RWPE1 (cell line): ENCODE measurements around the gene SLC50A1.
"Not testable (repeated sequence)": the region's sequence is repeated elsewhere in the genome, so short reads cannot be mapped to it uniquely, and the experiment has no call there.

Source experiments
- CTCF ChIA-PET: fragments of 350-600 bp; sonication (Branson Sonifier 250); formaldehyde crosslinking; extraction: SDS; loops from one replicate; lab custom pipeline; 2021; lab: Yijun Ruan, JAX
- POLR2A ChIA-PET: fragments of 400-600 bp; formaldehyde crosslinking; extraction: SDS; loops from one replicate; lab custom pipeline; 2020; ENCODE audit warnings: antibody characterized with exemption; ENCODE audit not compliant: low non-redundant PET; lab: Yijun Ruan, JAX
- DNase-seq: peaks from one replicate; pipeline ENCODE4 v3.0.0; 2012; ENCODE audit warnings: low spot score
- H3K27ac ChIP-seq: fragments of 450-650 bp; 2 replicates; pipeline ENCODE4 v1.5.1; 2017
- TF ChIP-seq, protein P1 (sequence below): fragments of 450-650 bp; conservative IDR thresholded peaks from 2 replicates; pipeline ENCODE4 v1.5.1; 2017; ENCODE audit warnings: low read depth, mild to moderate bottlenecking

SLC50A1 gene

DNA sequence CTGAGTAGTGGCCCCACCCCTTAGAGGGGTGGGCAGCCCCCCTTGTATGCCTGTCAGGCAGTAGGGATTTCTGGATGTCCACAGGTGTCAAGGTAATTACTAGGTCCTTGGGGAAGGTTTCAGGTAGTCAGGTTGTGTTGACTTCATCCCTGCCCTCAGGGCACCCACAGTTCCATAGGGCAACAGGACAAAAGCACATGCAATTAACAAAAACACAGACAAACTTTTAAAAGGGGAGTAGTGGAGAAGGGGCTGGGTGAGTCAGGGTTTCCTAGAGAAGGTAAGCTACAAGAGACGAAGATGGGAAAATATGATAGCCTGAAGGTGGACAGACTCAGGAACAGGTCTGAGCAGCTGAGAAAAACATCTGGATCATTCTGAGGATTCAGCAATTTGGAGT is 23.3 kb downstream of the SLC50A1 start:
- CTCF ChIA-PET: no interaction called here
- TF ChIP-seq, protein P1, sequence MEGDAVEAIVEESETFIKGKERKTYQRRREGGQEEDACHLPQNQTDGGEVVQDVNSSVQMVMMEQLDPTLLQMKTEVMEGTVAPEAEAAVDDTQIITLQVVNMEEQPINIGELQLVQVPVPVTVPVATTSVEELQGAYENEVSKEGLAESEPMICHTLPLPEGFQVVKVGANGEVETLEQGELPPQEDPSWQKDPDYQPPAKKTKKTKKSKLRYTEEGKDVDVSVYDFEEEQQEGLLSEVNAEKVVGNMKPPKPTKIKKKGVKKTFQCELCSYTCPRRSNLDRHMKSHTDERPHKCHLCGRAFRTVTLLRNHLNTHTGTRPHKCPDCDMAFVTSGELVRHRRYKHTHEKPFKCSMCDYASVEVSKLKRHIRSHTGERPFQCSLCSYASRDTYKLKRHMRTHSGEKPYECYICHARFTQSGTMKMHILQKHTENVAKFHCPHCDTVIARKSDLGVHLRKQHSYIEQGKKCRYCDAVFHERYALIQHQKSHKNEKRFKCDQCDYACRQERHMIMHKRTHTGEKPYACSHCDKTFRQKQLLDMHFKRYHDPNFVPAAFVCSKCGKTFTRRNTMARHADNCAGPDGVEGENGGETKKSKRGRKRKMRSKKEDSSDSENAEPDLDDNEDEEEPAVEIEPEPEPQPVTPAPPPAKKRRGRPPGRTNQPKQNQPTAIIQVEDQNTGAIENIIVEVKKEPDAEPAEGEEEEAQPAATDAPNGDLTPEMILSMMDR: no peak
- POLR2A ChIA-PET: no interaction called here
- DNase-seq: no peak
- H3K27ac ChIP-seq: no peak overlapping the region

DNA sequence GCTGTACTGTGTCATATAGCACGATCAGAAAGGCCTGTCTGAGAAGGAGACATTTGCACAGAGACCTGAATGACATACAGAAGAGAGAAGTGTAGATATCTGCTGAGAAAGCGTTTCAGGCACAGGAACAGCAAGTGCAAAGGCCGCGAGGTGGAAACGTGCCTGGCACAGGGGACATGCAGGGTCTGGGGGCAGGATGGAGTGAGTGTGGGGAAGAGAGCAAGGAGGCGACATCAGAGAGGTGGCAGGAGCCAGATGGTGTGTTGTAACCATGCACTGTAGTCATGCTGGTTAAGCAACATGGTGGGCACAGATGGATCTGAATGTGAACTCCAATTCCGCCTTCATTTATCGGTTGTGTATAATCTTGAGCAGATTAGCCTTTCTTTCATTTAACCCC is 24.5 kb downstream of the SLC50A1 start:
- POLR2A ChIA-PET: no interaction called here
- CTCF ChIA-PET: interaction anchor here (0.6 kb wide), 1 partner anchor 33 kb away, joined by 5 read pairs; no protein-coding TSS in a partner anchor
- DNase-seq: no peak
- TF ChIP-seq, protein P1: no peak
- H3K27ac ChIP-seq: no peak overlapping the region

DNA sequence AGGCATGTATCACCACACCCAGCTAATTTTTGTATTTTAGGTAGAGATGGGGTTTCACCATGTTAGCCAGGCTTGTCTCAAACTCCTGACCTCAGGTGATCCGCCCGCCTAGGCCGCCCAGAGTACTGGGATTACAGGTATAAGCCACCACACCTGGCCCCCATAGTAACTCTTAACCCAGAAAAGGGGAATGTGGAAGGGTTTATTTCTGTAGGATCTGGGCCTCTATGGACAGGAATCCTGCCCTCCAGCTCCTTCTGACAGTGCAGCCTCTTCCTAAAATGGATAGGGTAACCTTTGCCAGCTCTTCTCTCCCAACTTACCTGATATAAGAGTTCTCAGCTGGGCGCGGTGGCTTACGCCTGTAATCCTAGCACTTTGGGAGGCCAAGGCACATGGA is 27.0 kb downstream of the SLC50A1 start:
- CTCF ChIA-PET: interaction anchor here (1.1 kb wide), 1 partner anchor 10 kb away, joined by 4 read pairs; the partner anchor contains the start of gene KRTCAP2
- POLR2A ChIA-PET, DNase-seq, H3K27ac ChIP-seq: not testable (repeated sequence)

DNA sequence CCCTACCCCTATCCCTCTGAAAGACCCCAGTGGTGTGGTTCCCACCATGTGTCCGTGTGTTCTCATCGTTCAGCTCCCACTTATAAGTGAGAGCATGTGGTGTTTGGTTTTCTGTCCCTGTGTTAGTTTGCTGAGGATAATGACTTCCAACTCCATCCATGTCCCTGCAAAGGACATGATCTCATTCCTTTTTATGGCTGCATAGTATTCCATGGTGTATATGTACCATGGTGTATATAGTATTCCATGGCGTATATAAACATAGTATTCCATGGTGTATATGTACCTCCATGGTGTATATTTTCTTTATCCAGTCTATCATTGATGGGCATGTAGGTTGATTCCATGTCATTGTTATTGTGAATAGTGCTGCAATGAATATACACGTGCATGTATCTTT is 28.1 kb downstream of the SLC50A1 start:
- POLR2A ChIA-PET, DNase-seq, H3K27ac ChIP-seq, CTCF ChIA-PET: not testable (repeated sequence)

DNA sequence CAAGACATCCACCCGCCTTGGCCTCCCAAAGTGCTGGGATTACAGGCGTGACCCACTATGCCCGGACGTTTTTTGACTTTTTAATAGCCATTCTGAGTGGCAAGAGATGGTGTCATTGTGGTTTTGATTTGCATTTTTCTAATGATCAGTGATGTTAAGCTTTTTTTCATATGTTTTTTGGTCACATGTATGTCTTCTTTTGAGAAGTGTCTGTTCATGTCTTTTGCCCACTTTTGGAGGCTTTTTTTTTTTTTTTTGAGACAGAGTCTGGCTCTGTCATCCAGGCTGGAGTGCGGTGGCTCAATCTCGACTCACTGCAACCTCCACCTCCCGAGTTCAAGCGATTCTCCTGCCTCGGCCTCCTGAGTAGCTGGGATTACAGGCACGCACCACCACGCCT is 29.0 kb downstream of the SLC50A1 start:
- DNase-seq, H3K27ac ChIP-seq, CTCF ChIA-PET, POLR2A ChIA-PET: not testable (repeated sequence)

DNA sequence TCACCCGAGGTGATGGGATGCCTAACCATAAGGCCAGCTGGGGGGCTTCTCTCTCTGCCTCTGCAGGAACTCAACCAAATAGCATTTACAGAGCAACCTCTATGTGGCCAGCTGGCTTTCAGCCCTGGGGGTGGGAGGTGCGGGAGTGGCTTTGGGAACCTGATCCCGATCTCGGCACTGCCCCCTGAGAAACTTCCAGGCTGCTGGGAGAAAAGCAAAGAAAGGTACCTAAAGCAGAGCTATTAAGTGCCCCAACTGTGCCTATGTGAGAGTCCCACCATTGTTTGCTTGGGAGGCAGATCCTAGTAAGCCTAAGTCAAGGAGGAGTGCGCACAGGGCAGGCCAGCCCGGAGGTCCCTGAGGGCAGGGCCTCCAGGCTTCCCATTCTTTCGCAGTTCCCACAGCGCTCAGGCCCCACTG is 30.4 kb downstream of the SLC50A1 start:
- H3K27ac ChIP-seq: no peak overlapping the region
- CTCF ChIA-PET: interaction anchor here (0.7 to 2.9 kb wide), 6 partner anchors 31 to 105 kb away, joined by 3 to 29 read pairs (median 6); no protein-coding TSS in a partner anchor
- POLR2A ChIA-PET: interaction anchor here (0.6 kb wide), 1 partner anchor 55 kb away, joined by 6 read pairs; no protein-coding TSS in a partner anchor
- TF ChIP-seq, protein P1: no peak
- DNase-seq: no peak

DNA sequence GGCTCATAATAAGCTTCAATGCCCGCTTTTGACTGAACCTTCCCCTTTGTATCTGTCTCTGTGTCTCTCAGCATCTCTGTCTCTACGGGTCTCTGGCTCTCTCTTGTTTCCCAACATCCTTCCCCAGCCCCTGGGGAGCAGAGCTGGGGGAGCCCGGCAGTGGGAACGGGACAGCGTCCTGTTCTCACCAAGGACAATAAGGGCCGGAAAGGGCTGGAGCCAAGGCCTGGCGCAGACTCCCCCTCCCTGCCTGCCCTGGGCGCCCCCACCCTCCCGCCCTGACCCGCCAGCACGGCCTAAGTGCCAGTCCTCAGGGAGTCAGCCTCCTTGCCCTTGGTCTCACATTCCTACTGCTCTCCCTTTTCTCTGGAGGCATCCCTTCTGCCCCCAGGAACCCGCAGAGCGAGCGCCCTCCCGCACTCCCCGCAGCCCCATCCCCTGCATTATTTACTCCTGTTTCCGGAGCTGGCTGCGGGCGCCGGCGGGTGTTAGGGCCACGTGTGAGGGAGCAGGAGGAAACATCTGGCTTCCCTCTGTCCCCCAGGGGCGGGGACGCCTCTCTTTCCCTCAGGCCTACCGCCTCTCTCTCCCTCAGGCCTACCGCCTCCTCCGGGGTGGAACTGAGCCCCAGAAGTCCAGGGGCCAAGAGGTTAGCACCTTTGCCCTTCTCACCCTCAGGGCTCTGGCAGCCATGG is 31.0 kb downstream of the SLC50A1 start:
- ChIA-PET CTCF (interaction anchor here (0.6 to 2.9 kb wide), 15 partner anchors 10 to 170 kb away, joined by 3 to 29 read pairs (median 6); no protein-coding TSS in a partner anchor), POLR2A (interaction anchor here (0.6 kb wide), 1 partner anchor 55 kb away, joined by 6 read pairs; no protein-coding TSS in a partner anchor)
- H3K27ac ChIP-seq: peak overlapping the region; percentile 59; the same call in 1 of the 2 replicates
- DNase-seq: no peak
- TF ChIP-seq, protein P1: no peak
